MCF 10A (cell line): ENCODE measurements around the gene MCM7. TPM values are rescaled to one million over a fixed set of nuclear protein-coding genes. Genes with fewer than 3 reads are reported as not detected.

Experiments used
- BruUV-seq: library from RNA; stranded (reverse); fragments of 400-500 nt; replicated peaks from 2 replicates; lab custom pipeline; 2021; lab: Mats Ljungman, UMichigan
- CTCF ChIA-PET: fragments of 300-600 bp; sonication (Branson Sonifier 250); formaldehyde crosslinking; extraction: SDS; loops from one replicate; lab custom pipeline; 2021; ENCODE audit warnings: antibody characterized with exemption, inconsistent platforms; lab: Yijun Ruan, JAX
- POLR2A ChIA-PET: fragments of 300-600, 350-650 bp; sonication (Branson Sonifier 250); formaldehyde crosslinking; extraction: SDS; loops from one replicate; lab custom pipeline; 2020; ENCODE audit warnings: antibody characterized with exemption, inconsistent platforms; lab: Yijun Ruan, JAX
- DNase-seq: peaks from one replicate; pipeline ENCODE4 v3.0.0-alpha.2; 2018; ENCODE audit not compliant: unreplicated experiment
- H3K27ac Mint-ChIP-seq: one replicate; pipeline ENCODE4 v1.8.0; 2022; ENCODE audit warnings: mild to moderate bottlenecking, low read depth, mixed read lengths; ENCODE audit not compliant: unreplicated experiment
- H3K27me3 Mint-ChIP-seq: one replicate; pipeline ENCODE4 v1.8.0; 2022; ENCODE audit warnings: mixed read lengths; ENCODE audit not compliant: insufficient read depth, unreplicated experiment
- H3K36me3 Mint-ChIP-seq: one replicate; pipeline ENCODE4 v1.8.0; 2022; ENCODE audit warnings: mild to moderate bottlenecking, moderate library complexity, mixed read lengths; ENCODE audit not compliant: insufficient read depth, unreplicated experiment
- H3K4me1 Mint-ChIP-seq: one replicate; pipeline ENCODE4 v1.8.0; 2022; ENCODE audit warnings: mixed read lengths; ENCODE audit not compliant: insufficient read depth, unreplicated experiment
- H3K4me3 Mint-ChIP-seq: one replicate; pipeline ENCODE4 v1.8.0; 2022; ENCODE audit warnings: mild to moderate bottlenecking, moderate library complexity, mixed read lengths; ENCODE audit not compliant: unreplicated experiment
- H3K9me3 Mint-ChIP-seq: one replicate; pipeline ENCODE4 v1.8.0; 2022; ENCODE audit warnings: mixed read lengths; ENCODE audit not compliant: unreplicated experiment
- intact Hi-C: fragments of 100-400 bp; cut with micrococcal nuclease; formaldehyde crosslinking; loops from 2 replicates; pipeline ENCODE4 v1.14.1; 2022
- total RNA-seq: library from RNA; stranded (reverse); gene quantifications from 2 replicates; pipeline ENCODE4 v1.2.3, GENCODE V29; 2022
- TF ChIP-seq, protein P1 (sequence below): fragments of 200-600 bp; IDR thresholded peaks from one replicate; pipeline ENCODE4 v1.8.0; 2022; ENCODE audit warnings: antibody characterized with exemption, mild to moderate bottlenecking; ENCODE audit not compliant: unreplicated experiment

MCM7 gene
- total RNA-seq, 1 experiment from 2014 or later = 67.8 TPM

DNA sequence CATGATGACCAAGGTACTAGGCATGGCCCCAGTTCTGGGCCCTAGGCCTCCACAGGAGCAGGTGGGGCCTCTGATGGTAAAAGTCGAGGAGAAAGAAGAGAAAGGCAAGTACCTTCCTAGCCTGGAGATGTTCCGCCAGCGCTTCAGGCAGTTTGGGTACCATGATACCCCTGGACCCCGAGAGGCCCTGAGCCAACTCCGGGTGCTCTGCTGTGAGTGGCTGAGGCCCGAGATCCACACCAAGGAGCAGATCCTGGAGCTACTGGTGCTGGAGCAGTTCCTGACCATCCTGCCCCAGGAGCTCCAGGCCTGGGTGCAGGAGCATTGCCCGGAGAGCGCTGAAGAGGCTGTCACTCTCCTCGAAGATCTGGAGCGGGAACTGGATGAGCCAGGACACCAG, 44.2 kb downstream of the MCM7 start:
- TF ChIP-seq, protein P1, sequence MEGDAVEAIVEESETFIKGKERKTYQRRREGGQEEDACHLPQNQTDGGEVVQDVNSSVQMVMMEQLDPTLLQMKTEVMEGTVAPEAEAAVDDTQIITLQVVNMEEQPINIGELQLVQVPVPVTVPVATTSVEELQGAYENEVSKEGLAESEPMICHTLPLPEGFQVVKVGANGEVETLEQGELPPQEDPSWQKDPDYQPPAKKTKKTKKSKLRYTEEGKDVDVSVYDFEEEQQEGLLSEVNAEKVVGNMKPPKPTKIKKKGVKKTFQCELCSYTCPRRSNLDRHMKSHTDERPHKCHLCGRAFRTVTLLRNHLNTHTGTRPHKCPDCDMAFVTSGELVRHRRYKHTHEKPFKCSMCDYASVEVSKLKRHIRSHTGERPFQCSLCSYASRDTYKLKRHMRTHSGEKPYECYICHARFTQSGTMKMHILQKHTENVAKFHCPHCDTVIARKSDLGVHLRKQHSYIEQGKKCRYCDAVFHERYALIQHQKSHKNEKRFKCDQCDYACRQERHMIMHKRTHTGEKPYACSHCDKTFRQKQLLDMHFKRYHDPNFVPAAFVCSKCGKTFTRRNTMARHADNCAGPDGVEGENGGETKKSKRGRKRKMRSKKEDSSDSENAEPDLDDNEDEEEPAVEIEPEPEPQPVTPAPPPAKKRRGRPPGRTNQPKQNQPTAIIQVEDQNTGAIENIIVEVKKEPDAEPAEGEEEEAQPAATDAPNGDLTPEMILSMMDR = no peak
- no peak overlapping the region for H3K27ac Mint-ChIP-seq
- DNase-seq = no peak
- ChIA-PET CTCF (interaction anchor here (0.9 to 1.0 kb wide), 3 partner anchors 65 to 662 kb away, joined by 3 to 4 read pairs (median 4); no protein-coding TSS in a partner anchor), POLR2A (interaction anchor here (1.2 to 1.9 kb wide), 2 partner anchors 8 to 23 kb away, joined by 4 to 6 read pairs; no protein-coding TSS in a partner anchor)
- intact Hi-C loops = loop anchor here (10.0 kb wide), 1 partner anchor 142 kb away; the partner anchor contains the start of gene TRIM4
- H3K27me3 Mint-ChIP-seq = no peaks in the 10 kb centered on the region
- TSS peak; percentile 7 for BruUV-seq
- no peaks in the 10 kb centered on the region for H3K9me3 Mint-ChIP-seq
- no peak overlapping the region for H3K4me3 Mint-ChIP-seq
- H3K4me1 Mint-ChIP-seq = no peaks in the 10 kb centered on the region
- peaks cover 60% of the 10 kb centered on the region for H3K36me3 Mint-ChIP-seq

- Mint-ChIP-seq H3K4me3 (no peak overlapping the region), H3K27ac (no peak overlapping the region), H3K27me3 (no peaks in the 10 kb centered on the region), H3K4me1 (peaks cover 8% of the 10 kb centered on the region), H3K36me3 (peaks cover 35% of the 10 kb centered on the region), H3K9me3 (no peaks in the 10 kb centered on the region)
- BruUV-seq = no TSS peak
- POLR2A ChIA-PET = interaction anchor here (1.2 to 1.9 kb wide), 5 partner anchors 31 to 133 kb away, joined by 3 to 11 read pairs (median 3); partner anchors contain the start of gene ZKSCAN1
- intact Hi-C loops = loop anchor here (1.0 to 10.0 kb wide), 2 partner anchors 59 to 138 kb away; partner anchors contain the start of gene TRIM4
- peak; percentile 79 for DNase-seq
- TF ChIP-seq, protein P1 = peak; percentile 34
- CTCF ChIA-PET = interaction anchor here (0.6 to 3.3 kb wide), 13 partner anchors 10 to 1305 kb away, joined by 3 to 39 read pairs (median 4); no protein-coding TSS in a partner anchor
These were observed 48.0 kb downstream of the MCM7 start for GRCh38 chr7:100053215-100053614.

DNA sequence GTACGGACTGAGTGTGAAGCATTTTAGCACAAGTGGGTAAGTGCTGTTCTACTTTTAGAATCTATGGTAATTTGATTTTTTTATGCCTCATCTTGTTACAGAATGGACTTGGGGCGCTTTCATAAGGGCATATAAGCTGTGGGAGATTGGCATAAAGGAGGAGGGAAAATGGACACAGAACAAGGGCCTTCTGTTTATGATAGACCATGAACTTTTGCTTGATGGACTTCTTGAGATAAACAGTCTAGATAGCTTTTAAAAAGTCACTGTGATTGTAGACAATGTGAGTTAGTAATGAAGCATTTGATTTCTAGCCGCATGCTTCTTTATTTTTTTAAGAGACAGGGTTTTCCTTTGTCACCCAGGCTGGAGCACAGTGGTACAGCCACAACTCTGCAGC, 49.6 kb downstream of the MCM7 start:
- CTCF ChIA-PET = interaction anchor here (0.6 to 3.3 kb wide), 14 partner anchors 18 to 160 kb away, joined by 3 to 39 read pairs (median 4); no protein-coding TSS in a partner anchor
- Mint-ChIP-seq H3K4me1 (peaks cover 8% of the 10 kb centered on the region), H3K27me3 (no peaks in the 10 kb centered on the region), H3K36me3 (peaks cover 23% of the 10 kb centered on the region), H3K4me3 (peak overlapping the region; percentile 33), H3K9me3 (no peaks in the 10 kb centered on the region), H3K27ac (no peak overlapping the region)
- POLR2A ChIA-PET = interaction anchor here (0.8 to 1.6 kb wide), 6 partner anchors 28 to 57 kb away, joined by 3 to 8 read pairs (median 4); partner anchors contain the start of gene ZKSCAN1
- no peak for DNase-seq
- intact Hi-C loops = loop anchor here (10.0 kb wide), 1 partner anchor 137 kb away; the partner anchor contains the start of gene TRIM4
- TF ChIP-seq, protein P1 = no peak
- BruUV-seq = no TSS peak
